ENCODE results near the gene PACSIN1.

- TF ChIP-seq CTCF (IDR thresholded peaks at IDR 0.05), result no peak
- TF ChIP-seq EP300 (IDR thresholded peaks at IDR 0.05), result no peak
Measured at GRCh38 chr6:34514112-34514511, 48.2 kb downstream of the PACSIN1 start.
